ENCODE data around the gene KRT7. TPM values are rescaled to one million over a fixed set of nuclear protein-coding genes. Genes with fewer than 3 reads are reported as not detected.

Gene KRT7
- total RNA-seq, 2 experiments from 2014 or later = 3.4 to 3.9 TPM

GRCh38 chr12:52296572-52297215 lies 63.7 kb downstream of the KRT7 start:
- Mint-ChIP-seq H3K27ac (no peak overlapping the region), H3K9me3 (ENCODE audit: low read depth) (no peaks in the 10 kb centered on the region), H3K4me3 (no peak overlapping the region), H3K27me3 (peaks cover 15% of the 10 kb centered on the region), H3K36me3 (ENCODE audit: low read depth) (no peaks in the 10 kb centered on the region), H3K4me1 (no peaks in the 10 kb centered on the region)
- POLR2A ChIA-PET = no interaction called here
- DNase-seq (no peak), ATAC-seq (no peak)
- CTCF ChIA-PET = interaction anchor here (1.0 kb wide), 1 partner anchor 31 kb away, joined by 3 read pairs; no protein-coding TSS in a partner anchor
- intact Hi-C loops (cut with DNase I, micrococcal nuclease) = no loop called here

Other genes starting within 250 kb of the KRT7 start
- gene TAMALIN, start 226.3 kb upstream of the KRT7 start, total RNA-seq = 10 to 100 TPM in 1 of 2 experiments, 1 to 10 TPM in 1; 6.4 to 11.5 TPM
- 10 to 100 TPM; 69.4 to 72.8 TPM for gene NR4A1, start 181.8 kb upstream of the KRT7 start, total RNA-seq
- gene ATG101, start 163.3 kb upstream of the KRT7 start, total RNA-seq = 10 to 100 TPM; 24.0 to 30.7 TPM
- not detected for gene SMIM41, start 153.5 kb upstream of the KRT7 start, total RNA-seq
- not detected for gene KRT80, start 41.2 kb upstream of the KRT7 start, total RNA-seq
- gene KRT86, start 41.4 kb downstream of the KRT7 start, total RNA-seq = not detected
- gene KRT81, start 58.3 kb downstream of the KRT7 start, total RNA-seq = not detected
- gene KRT83, start 88.2 kb downstream of the KRT7 start, total RNA-seq = not detected
- gene KRT85, start 134.2 kb downstream of the KRT7 start, total RNA-seq = not detected
- not detected for gene KRT84, start 152.4 kb downstream of the KRT7 start, total RNA-seq
- not detected for gene KRT82, start 173.1 kb downstream of the KRT7 start, total RNA-seq
- not detected for gene KRT75, start 201.1 kb downstream of the KRT7 start, total RNA-seq
- not detected for gene KRT6B, start 218.9 kb downstream of the KRT7 start, total RNA-seq
- not detected for gene KRT6C, start 240.6 kb downstream of the KRT7 start, total RNA-seq